HL-60 (cell line): Measurements from ENCODE around the gene SYT9.

Experiments
- DNase-seq, 2 experiments: peaks; one replicate each; pipeline ENCODE4 v3.0.0-alpha.2; 2010 to 2020; ENCODE audit warnings: low read depth in 1 of 2, low spot score in 1 of 2
- H3K27ac ChIP-seq: fragments of 250-450 bp; sonication (Bioruptor Pico); replicated peaks from 2 replicates; pipeline ENCODE4 v1.5.1; 2020; ENCODE audit warnings: mild to moderate bottlenecking, moderate library complexity
- H3K27me3 ChIP-seq: fragments of 250-450 bp; sonication (Bioruptor Pico); 2 replicates; pipeline ENCODE4 v1.5.1; 2021; ENCODE audit warnings: mild to moderate bottlenecking, moderate library complexity; ENCODE audit not compliant: insufficient read depth, poor library complexity, severe bottlenecking
- H3K4me3 ChIP-seq: replicated peaks from 2 replicates; pipeline ENCODE4 v1.5.1; 2011; ENCODE audit warnings: mild to moderate bottlenecking, control low read depth, low read length; ENCODE audit not compliant: insufficient read depth
- CTCF ChIP-seq: IDR thresholded peaks from one replicate; pipeline ENCODE4 v1.5.1; 2011; ENCODE audit warnings: low read length, control low read depth, inconsistent platforms; ENCODE audit not compliant: insufficient read depth
- GABPA ChIP-seq: IDR thresholded peaks from 2 replicates; pipeline ENCODE4 v1.6.1; 2012; ENCODE audit warnings: low read depth
- POLR2AphosphoS5 ChIP-seq: IDR thresholded peaks from 2 replicates; pipeline ENCODE4 v1.6.1; 2012; ENCODE audit warnings: low read depth
- REST ChIP-seq: IDR thresholded peaks from 2 replicates; pipeline ENCODE4 v1.6.1; 2012; ENCODE audit warnings: low read depth; ENCODE audit not compliant: insufficient replicate concordance
- SPI1 ChIP-seq: IDR thresholded peaks from 2 replicates; pipeline ENCODE4 v1.6.1; 2012; ENCODE audit warnings: low read depth, mild to moderate bottlenecking, borderline replicate concordance

SYT9 gene

GRCh38 chr11:7381937-7382336, 130.2 kb downstream of the SYT9 start:
- TF ChIP-seq REST (no peak), POLR2AphosphoS5 (no peak), CTCF (no peak), GABPA (no peak), SPI1 (no peak)
- Histone ChIP-seq H3K27me3 (no peaks in the 10 kb centered on the region), H3K27ac (no peak overlapping the region), H3K4me3 (no peak overlapping the region)
- no peak for DNase-seq

GRCh38 chr11:7383406-7383805, 131.7 kb downstream of the SYT9 start:
- no peak overlapping the region for H3K27ac ChIP-seq
- no peaks in the 10 kb centered on the region for H3K27me3 ChIP-seq
- DNase-seq = no peak
- TF ChIP-seq POLR2AphosphoS5 = no peak
- no peak overlapping the region for H3K4me3 ChIP-seq

- TF ChIP-seq REST = no peak
- TF ChIP-seq SPI1 = no peak
- no peak for TF ChIP-seq GABPA
- no peak for TF ChIP-seq CTCF
- no peak for TF ChIP-seq POLR2AphosphoS5
- no peak overlapping the region for H3K27ac ChIP-seq
- DNase-seq = no peak
- no peaks in the 10 kb centered on the region for H3K27me3 ChIP-seq
- no peak overlapping the region for H3K4me3 ChIP-seq
Observed at GRCh38 chr11:7384691-7385090, 133.0 kb downstream of the SYT9 start.

- TF ChIP-seq POLR2AphosphoS5 (no peak), CTCF (no peak), REST (no peak), SPI1 (no peak), GABPA (no peak)
- DNase-seq = no peak
Observed at GRCh38 chr11:7385532-7385931, 133.8 kb downstream of the SYT9 start.

More at GRCh38 chr11:7385532-7385931, 133.8 kb downstream of the SYT9 start:
- H3K4me3 ChIP-seq = no peak overlapping the region
- no peaks in the 10 kb centered on the region for H3K27me3 ChIP-seq
- no peak overlapping the region for H3K27ac ChIP-seq
